HG03571 (cell line): ENCODE results near the gene CNTFR.
"Not testable (repeated sequence)": the region's sequence is repeated elsewhere in the genome, so short reads cannot be mapped to it uniquely, and the experiment has no call there.

ENCODE experiments used
- ATAC-seq: cut with Tn5 transposase; IDR thresholded peaks from one replicate; pipeline ENCODE4 v1.9.1; 2021; ENCODE audit not compliant: unreplicated experiment

The CNTFR gene

DNA sequence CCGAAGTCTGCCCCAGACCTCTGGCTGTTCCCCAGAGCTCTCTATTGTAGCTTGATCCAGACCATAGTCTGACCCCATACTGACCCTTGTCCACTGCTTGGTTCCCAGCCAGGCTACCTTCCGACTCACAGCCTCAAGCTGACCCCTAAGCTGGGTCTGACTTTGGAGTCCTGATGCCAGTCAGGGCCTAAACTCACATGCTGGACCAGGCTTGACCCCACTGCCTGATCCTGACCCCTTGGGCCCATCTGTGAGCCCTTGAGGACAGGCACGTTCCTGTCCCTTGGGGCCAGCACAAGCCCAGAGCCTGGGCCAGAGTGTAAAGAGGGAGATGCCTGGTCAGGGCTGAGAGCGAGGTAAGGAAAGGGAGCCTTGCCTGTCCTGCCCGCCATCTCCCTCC is 34.0 kb downstream of the CNTFR start:
- ATAC-seq, result no peak

GRCh38 chr9:34555002-34555348 is 34.5 kb downstream of the CNTFR start:
- ATAC-seq, result no peak

DNA sequence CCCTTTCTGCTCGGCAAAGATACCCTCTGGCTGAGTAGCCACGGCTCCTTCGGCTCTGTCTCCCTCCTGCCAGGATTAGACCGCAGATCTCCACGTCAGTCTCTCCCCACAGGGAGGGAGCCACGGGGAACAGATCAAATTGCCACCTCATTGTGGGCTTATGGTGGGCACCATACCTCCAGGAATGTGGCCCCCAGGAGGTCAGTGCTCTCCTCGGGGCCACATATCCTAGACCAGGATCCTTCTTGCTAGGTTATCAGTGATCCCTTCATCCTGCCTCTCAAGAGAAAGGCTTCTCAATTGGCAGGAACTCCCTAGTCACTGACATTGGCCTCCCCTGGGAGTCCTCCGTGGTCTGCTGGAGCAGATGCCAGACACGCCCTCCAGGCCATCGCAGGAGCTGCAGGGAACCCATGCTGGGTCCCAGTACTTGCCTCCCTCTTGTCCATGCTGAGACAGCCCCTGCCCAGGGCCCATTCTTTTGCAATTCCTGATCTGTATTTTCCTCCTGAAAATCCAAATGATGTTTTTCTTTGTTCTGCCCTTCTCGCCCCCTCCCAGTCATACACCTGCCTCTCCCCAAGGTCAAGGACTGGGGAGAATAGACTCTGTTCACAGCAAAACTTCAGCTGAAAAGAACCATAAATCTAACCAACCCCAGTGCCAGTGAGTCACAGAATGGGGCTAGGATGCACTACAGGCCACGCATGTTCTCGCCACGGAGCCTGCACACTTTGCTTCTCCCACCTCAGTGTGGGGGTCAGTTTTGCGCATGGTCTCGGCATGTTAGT is 35.1 kb downstream of the CNTFR start:
- no peak for ATAC-seq

DNA sequence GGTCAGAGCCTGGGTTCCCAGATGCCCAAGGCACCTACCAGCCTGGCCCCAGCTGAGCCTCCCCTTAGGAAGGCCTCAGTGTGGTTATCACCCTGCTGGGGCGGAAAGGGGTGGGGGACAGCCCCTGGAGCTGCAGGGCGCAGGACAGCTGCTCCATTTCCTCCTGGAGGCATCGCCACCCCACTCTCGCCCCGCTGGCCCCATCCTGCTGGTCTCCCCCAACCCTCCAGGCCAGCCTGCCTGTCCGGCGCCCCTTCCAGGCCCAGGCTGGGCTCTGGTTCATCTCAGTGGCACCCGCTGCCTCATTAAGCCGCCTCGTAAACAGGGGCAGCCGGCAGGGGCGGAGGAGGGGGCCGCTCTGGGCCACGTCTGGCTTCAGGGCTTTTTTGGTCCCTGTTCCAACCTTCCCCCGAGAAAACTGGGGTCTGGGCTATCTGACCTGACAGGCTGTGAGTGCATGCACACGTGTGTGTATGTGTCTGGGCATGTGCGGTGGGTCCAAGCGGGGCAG is 36.0 kb downstream of the CNTFR start:
- no peak for ATAC-seq

DNA sequence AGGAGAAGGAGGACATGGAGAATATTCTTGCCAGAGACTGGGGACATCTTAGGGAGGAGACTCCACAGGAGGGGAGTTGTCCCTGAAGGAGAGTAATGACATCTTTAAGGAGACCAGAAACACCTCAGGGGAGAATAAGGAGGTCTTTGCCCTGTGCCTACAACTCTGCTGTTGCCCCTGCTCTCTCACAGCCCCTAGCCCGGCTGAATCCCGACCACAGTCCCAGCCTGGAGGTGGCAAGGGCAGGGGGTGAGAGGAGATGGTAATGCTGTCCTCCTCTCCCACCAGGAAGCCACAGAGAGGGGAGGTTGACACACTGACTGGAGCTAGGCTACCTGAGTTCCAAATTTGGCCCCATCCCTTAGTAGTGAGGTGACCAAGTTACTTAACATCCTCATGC is 36.5 kb downstream of the CNTFR start:
- no peak for ATAC-seq

- no peak for ATAC-seq
Observed at GRCh38 chr9:34552606-34552981, 36.9 kb downstream of the CNTFR start.

GRCh38 chr9:34551751-34552605 is 37.5 kb downstream of the CNTFR start:
- no peak for ATAC-seq

DNA sequence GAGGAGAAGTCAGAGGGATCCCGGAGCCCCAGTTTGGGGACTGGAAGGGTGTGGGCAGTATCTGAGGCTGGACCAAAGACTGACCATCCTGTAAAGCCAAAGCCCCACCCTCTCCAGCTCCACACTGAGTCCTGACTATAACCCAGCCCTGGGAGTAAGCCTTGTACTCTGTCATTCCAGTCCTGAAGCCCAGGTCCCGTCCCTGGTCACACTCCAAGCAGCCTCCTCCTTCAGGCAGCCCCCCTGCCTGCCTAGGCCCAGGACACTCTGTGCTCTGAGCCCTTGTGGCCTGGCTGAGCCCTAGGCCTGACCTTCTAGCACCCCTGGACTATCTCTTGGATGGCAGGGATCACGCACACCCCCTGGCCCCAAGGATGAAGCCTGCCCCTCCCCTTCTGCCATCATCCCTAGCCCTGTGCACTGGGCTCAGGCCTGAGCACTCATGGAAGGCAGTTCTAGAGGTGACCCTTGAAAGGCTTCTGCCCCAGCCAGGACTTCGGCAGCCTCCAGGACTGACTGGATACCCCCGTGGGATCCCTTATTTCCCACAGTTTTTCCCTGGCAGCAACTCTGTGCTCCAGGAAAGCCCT is 38.7 kb downstream of the CNTFR start:
- no peak for ATAC-seq

DNA sequence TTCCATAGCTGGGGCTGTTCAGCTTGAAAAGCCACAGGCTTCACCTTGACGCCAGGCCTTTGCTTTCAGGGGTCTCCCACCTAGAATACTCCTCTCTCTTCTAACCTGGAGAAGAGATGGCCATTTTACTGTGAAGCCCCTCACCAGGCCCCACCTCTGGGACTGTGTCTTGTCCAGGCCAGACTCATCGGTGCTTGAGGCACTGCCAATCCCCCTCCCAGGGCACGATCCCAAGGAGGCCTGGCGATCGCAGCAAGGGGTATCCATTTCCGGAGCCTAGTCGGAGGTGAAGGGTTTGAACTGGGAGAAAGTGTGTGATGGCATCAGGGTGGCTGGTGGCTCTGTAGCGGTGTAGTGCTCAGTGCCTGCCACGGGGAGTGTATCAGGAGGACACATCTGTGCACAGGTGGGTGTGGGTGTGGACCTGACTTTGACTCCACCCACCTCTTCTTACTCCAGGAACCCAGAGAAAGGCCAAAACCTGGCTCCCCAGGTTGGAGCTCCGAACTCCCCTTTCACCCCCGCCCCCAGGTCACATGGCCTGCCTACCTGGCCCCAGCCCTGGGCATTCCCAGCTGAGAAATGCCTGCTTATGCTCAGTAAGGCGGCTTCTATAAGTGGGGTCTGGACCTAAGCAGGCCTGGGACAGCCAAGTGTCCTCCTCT is 39.4 kb downstream of the CNTFR start:
- no peak for ATAC-seq

GRCh38 chr9:34549407-34549732 is 40.2 kb downstream of the CNTFR start:
- ATAC-seq, result no peak

DNA sequence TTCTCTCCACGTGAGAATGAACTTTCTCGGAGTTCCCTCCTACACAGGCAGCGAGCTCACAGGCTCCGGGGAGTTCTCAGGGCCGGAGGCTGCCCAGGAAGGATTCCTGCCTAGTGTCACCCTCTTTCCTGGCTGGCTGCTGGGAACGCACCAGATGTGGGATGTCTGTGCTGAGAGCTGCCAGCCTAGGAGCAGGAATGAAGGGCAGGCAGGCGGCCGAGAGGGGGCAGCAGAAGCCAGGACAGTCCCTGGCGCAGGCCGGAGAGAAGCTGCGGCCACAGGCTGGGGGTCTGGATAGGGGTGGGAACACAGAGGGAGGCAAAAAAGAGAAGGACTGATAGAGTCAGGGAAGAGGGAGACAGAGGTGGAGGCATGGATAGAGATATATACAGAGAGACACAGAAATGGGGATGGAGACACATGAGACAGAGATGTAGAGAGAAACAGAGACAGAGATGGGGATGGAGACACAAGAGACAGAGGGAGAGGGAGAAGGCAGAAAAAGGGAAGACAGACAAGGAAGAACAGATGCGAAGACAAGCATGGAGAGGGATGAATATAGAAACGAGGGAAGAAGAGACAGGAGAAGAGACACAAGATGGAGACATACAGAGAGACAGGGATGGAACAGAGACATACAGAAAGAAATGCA is 41.4 kb downstream of the CNTFR start:
- ATAC-seq, result no peak

DNA sequence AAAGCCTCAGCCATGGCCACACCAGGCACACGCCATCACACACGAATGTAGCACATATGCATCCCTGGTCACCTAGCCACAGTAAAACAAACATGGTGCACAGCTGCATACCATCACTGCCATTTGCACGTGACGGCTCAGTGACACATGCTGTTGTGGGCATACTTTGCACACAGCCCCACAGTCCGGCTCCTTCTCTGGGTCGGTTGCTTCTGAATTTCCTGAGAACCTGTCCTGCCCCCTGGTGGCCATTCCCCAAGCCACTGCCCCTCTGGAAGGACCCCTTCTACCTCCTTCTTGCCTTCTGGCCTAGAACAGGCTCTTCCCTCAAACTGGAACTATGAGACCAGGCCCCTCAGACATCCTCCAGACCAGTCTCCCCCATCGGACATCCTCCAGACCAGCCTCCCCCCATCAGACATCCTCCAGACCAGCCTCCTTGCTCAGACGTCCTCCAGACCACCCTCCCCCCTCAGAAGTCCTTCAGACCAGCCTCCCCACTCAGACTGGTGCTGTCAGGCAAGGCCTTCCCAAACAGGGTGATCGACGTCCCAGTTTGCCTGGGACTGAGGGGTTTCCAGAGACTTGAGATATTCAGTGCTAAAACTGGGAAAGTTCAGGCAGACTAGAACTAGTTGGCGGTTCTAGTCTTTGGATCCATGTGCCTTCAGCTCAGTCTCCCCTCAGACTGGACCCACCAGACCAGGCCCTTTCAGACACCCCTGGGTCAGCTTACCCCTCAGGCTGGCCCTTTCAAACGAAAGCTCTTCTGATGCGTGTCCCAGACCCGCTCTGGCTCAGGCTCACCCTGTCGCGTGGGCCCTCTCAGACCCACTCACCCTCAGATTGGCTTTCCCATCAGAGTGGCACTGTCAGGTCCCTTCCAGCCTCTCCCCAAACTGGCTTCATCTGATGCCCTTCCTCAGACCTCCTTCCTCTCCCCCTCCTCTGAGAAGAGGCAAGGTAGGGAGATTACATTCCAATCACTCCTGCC is 42.4 kb downstream of the CNTFR start:
- no peak for ATAC-seq

GRCh38 chr9:34546102-34546833 is 43.3 kb downstream of the CNTFR start:
- no peak for ATAC-seq

DNA sequence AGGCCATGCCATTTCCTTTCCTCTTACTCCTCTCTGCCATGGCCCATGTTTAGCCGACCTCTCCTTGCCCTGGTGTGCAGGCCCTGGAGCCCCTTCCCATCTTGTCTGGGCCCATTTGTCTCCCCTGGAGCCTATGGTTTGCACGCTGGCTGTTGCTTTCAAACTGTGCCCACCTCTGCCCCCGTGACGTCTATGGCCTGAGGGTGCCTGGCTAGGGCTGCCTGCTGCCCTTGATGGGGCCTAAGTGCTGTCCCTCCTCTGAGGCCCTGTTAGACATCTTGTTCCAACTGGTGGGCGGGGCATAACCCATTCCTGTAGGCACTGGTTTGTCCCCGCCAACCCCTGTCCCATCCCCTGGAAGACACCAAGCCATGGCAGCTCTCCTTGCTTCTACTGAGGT is 44.0 kb downstream of the CNTFR start:
- ATAC-seq, result no peak

- no peak for ATAC-seq
Observed at GRCh38 chr9:34544035-34544434, 45.5 kb downstream of the CNTFR start.

DNA sequence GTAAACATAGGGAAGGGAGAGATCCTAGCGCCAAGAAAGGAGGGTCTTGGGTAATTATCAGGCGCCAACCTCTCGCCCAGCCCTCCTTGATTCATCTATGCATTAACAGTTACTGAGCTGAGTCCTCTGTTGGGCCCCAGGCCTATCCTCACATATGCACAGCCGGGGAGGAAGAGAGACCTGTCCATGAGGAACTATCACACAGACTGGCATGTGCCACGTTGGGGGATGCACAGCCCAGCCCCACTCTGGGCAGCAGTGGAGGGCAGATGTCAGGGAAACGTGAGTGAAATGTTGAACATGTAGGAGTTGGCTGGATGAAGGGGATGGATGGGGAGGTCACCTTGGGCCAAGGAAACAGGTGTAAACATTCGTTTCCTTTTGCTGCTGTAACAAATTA is 48.0 kb downstream of the CNTFR start:
- no peak for ATAC-seq

- ATAC-seq, result no peak
Observed at GRCh38 chr9:34540827-34541226, 48.7 kb downstream of the CNTFR start.

DNA sequence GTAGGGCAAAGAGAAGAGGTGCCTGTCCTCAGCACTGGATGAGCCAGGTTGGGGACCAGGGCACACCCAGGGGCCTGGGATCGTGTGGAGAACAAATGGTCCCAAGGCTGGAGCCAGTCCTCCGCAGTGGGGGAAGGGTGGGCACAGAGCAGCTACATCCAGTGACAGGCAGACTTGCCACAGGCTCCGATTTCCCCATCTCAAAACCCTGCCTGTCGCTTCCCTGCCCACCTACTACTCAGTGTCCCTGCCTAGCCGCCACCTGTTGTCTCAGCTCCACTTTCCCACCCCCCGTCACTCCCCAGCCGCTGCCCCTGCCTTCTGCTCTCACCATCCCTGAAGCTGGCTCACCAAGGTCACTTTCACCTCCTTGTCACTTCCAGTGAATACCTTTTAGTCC is 52.8 kb downstream of the CNTFR start:
- ATAC-seq, result no peak

- ATAC-seq, result not testable (repeated sequence)
Observed at GRCh38 chr9:34532041-34532440, 57.5 kb downstream of the CNTFR start.
